Coronary artery (tissue), 2 donors: ENCODE results near the gene STPG3.

ENCODE experiments used
- DNase-seq: peaks from one replicate; pipeline ENCODE4 v3.0.0-alpha.2; 2017; ENCODE audit warnings: low spot score
- H3K27ac ChIP-seq, 2 donors: fragments of 200-600 bp; sonication (generic); one replicate each; pipeline ENCODE4 v1.5.1; 2016 to 2019
- H3K4me3 ChIP-seq: fragments of 200-600 bp; sonication (generic); 2 replicates; pipeline ENCODE4 v1.5.1; 2016; ENCODE audit warnings: mild to moderate bottlenecking, moderate library complexity
- TF ChIP-seq, protein P1 (sequence below): fragments of 200-600 bp; sonication (generic); IDR thresholded peaks from one replicate; pipeline ENCODE4 v1.5.1; 2019; ENCODE audit warnings: antibody characterized with exemption

STPG3 gene

DNA sequence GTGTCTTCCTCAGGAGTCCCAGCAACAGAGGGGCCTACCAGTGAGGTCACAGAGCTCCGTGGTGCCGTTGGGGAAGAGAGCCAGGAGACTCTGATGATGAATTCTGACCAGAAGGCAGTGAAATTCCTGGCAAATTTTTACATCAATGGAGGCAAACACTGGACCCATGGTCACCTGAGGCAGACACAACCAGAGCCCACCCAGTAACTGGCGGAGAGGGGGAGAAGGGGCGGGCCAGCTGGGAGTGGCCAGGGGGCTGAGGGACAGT lies at the start of gene STPG3:
Gene STPG3, plus strand, starts transcription at position 93 of the 268 bp plus-strand sequence. Its CDS starts 1 bp downstream, at position 94.
- no peak within 1 kb of the TSS for H3K27ac ChIP-seq

GRCh38 chr9:137202966-137203365 lies 48.1 kb upstream of the STPG3 start:
- no peak overlapping the region for H3K4me3 ChIP-seq
- DNase-seq = no peak
- TF ChIP-seq, protein P1, sequence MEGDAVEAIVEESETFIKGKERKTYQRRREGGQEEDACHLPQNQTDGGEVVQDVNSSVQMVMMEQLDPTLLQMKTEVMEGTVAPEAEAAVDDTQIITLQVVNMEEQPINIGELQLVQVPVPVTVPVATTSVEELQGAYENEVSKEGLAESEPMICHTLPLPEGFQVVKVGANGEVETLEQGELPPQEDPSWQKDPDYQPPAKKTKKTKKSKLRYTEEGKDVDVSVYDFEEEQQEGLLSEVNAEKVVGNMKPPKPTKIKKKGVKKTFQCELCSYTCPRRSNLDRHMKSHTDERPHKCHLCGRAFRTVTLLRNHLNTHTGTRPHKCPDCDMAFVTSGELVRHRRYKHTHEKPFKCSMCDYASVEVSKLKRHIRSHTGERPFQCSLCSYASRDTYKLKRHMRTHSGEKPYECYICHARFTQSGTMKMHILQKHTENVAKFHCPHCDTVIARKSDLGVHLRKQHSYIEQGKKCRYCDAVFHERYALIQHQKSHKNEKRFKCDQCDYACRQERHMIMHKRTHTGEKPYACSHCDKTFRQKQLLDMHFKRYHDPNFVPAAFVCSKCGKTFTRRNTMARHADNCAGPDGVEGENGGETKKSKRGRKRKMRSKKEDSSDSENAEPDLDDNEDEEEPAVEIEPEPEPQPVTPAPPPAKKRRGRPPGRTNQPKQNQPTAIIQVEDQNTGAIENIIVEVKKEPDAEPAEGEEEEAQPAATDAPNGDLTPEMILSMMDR = no peak
- no peak overlapping the region for H3K27ac ChIP-seq

More for the DNA sequence above, at the start of gene STPG3:
- TF ChIP-seq, protein P1 = no peak
- H3K4me3 ChIP-seq = no peak within 1 kb of the TSS
- no peak for DNase-seq

DNA sequence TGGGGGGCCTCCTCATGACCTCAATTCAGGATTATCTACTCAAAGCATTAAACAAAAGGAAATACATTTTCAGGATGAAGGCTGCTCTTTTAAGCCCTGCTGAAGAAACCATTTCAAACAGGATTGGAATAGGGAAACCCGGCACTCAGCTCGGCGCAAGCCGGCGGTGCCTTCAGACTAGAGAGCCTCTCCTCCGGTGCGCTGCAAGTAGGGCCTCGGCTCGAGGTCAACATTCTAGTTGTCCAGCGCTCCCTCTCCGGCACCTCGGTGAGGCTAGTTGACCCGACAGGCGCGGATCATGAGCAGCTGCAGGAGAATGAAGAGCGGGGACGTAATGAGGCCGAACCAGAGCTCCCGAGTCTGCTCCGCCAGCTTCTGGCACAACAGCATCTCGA lies 46.4 kb upstream of the STPG3 start:
- peak overlapping the region in 1 of 2 donors; percentile 85 for H3K27ac ChIP-seq
- peak overlapping the region; percentile 95 for H3K4me3 ChIP-seq
- TF ChIP-seq, protein P1 = no peak
- DNase-seq = no peak

DNA sequence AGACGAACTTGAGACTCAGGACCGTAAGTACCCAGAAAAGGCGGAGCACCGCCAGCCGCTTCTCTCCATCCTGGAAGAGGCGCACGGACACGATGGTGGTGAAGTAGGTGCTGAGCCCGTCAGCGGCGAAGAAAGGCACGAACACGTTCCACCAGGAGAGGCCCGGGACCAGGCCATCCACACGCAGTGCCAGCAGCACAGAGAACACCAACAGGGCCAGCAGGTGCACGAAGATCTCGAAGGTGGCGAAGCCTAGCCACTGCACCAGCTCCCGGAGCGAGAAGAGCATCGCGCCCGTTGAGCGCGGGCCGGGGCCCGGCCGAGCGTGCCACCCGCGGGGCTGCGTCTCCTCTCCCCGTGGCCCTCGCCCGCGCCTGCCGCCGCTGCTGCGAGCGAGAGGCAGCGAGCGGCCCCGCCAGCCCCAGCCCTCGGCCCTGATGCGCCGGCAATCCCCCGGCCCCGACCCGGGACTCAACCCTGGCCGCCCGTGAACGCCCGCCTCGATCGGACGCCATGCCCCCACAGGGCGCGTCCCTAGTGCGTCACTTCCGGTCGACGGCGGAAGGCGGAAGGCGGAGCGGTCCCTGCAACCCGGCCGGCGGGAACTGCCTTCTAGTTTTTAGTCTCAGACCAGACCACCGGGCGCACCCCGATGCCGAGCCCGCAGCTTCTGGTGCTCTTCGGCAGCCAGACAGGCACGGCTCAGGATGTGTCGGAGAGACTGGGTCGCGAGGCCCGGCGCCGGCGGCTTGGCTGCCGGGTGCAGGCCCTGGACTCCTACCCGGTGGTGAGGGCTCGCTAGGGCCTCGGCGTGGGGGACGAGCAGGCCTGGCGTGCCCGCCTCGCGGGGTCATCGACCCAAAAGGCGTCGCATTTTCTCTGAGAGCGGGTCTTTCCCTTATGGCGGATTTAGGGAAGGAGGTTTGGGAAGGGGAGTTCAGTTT lies 45.7 kb upstream of the STPG3 start, which contains the start of the genes NDOR1 and TMEM203:
Gene NDOR1, plus strand, starts transcription at position 575 of the 944 bp plus-strand sequence. Its CDS starts 78 bp downstream, at position 653.
Gene TMEM203, minus strand, starts transcription at position 523 of the 944 bp plus-strand sequence. Its CDS starts 234 bp downstream, at position 289.
- peak within 1 kb of the TSS; percentile 95 for H3K4me3 ChIP-seq
- peak within 1 kb of the TSS; percentile 72 to 85 for H3K27ac ChIP-seq
- TF ChIP-seq, protein P1 = no peak
- DNase-seq = peak; percentile 91

DNA sequence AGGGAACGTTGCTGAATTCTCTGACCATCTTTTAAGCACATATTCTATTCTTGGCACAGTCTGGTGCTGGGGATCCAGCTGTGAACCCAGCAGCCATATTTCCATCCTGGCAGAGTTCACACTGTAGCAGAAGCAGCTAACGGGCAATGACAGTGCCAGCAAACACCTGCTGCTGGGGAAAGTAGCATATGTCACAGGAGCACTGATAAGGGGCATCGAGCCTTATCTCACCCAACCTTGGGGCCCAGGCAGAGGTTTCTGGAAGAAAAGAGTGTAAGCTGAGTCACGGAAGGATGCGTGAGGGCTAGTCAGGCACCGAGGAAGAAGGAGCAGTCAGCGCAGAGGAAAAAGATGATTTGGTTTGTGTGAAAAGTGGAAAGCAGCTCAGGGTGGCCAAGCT lies 44.5 kb upstream of the STPG3 start:
- peak overlapping the region; percentile 95 for H3K4me3 ChIP-seq
- no peak overlapping the region for H3K27ac ChIP-seq
- TF ChIP-seq, protein P1 = no peak
- no peak for DNase-seq

DNA sequence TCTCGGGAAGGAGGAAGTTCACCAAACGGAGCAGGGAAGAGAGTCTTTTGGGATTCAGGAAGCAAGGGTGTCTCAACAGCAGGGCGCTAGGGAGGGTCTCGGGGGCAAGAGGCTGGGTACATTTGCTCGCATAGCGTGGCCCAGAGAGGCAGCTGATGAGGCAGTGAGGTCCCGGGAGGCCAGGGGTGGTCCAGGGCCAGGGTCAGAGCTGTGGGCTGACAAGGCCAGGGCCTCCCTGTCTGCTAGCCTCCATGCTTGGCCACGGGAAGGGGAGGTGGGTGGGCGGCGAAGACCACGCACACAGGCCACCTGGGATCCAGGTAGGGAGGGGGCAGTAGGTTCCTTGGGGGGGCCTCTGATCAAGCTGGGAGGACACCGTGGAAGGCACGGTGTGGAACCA lies 39.6 kb upstream of the STPG3 start:
- TF ChIP-seq, protein P1 = no peak
- Histone ChIP-seq H3K27ac (no peak overlapping the region), H3K4me3 (no peak overlapping the region)
- no peak for DNase-seq

- TF ChIP-seq, protein P1 = no peak
- Histone ChIP-seq H3K4me3 (no peak overlapping the region), H3K27ac (no peak overlapping the region)
- no peak for DNase-seq
These were observed 38.6 kb upstream of the STPG3 start for GRCh38 chr9:137212520-137212919.
